ENCODE measurements around the gene DTWD2.

DNA sequence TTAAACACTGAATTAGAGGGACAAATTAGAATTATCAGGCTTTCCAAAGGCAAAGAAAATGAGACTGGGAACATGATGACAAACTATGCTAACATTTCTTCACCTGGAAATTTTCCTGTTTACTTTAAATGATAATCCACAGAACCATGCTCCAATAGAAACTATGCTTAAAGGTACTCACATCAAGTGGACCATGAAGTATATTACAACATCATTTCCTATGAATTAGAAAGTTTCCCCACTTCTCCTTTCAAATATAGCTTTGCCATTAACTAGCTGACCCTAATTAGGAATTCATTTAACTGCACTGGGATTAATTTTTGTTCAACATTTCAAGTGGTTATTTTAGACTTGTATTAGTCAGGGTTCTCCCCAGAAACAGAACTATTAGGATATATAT, 81.4 kb downstream of the DTWD2 start:
- TF ChIP-seq, protein P1, sequence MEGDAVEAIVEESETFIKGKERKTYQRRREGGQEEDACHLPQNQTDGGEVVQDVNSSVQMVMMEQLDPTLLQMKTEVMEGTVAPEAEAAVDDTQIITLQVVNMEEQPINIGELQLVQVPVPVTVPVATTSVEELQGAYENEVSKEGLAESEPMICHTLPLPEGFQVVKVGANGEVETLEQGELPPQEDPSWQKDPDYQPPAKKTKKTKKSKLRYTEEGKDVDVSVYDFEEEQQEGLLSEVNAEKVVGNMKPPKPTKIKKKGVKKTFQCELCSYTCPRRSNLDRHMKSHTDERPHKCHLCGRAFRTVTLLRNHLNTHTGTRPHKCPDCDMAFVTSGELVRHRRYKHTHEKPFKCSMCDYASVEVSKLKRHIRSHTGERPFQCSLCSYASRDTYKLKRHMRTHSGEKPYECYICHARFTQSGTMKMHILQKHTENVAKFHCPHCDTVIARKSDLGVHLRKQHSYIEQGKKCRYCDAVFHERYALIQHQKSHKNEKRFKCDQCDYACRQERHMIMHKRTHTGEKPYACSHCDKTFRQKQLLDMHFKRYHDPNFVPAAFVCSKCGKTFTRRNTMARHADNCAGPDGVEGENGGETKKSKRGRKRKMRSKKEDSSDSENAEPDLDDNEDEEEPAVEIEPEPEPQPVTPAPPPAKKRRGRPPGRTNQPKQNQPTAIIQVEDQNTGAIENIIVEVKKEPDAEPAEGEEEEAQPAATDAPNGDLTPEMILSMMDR (IDR thresholded peaks at IDR 0.05): no peak
- no peak for TF ChIP-seq POLR2AphosphoS5 (IDR thresholded peaks at IDR 0.05; ENCODE audit: insufficient read depth in 1 of 2, low read depth in 1 of 2)

All from vagina (tissue), 2 donors.